ENCODE results near the gene TFF3.

Gene TFF3

GRCh38 chr21:42271065-42271464, 44.1 kb downstream of the TFF3 start:
- no peak overlapping the region for H3K4me3 ChIP-seq (ENCODE audit: low read depth, low read length)
- DNase-seq (ENCODE audit: low read depth) = no peak
- TF ChIP-seq, protein P1, sequence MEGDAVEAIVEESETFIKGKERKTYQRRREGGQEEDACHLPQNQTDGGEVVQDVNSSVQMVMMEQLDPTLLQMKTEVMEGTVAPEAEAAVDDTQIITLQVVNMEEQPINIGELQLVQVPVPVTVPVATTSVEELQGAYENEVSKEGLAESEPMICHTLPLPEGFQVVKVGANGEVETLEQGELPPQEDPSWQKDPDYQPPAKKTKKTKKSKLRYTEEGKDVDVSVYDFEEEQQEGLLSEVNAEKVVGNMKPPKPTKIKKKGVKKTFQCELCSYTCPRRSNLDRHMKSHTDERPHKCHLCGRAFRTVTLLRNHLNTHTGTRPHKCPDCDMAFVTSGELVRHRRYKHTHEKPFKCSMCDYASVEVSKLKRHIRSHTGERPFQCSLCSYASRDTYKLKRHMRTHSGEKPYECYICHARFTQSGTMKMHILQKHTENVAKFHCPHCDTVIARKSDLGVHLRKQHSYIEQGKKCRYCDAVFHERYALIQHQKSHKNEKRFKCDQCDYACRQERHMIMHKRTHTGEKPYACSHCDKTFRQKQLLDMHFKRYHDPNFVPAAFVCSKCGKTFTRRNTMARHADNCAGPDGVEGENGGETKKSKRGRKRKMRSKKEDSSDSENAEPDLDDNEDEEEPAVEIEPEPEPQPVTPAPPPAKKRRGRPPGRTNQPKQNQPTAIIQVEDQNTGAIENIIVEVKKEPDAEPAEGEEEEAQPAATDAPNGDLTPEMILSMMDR (IDR thresholded peaks at IDR 0.05; ENCODE audit: insufficient read depth, low read depth, low read length, missing control alignments) = no peak

GRCh38 chr21:42269386-42269785, 45.8 kb downstream of the TFF3 start:
- TF ChIP-seq, protein P1 (IDR thresholded peaks at IDR 0.05; ENCODE audit: insufficient read depth, low read depth, low read length, missing control alignments) = no peak
- no peak overlapping the region for H3K4me3 ChIP-seq (ENCODE audit: low read depth, low read length)
- no peak for DNase-seq (ENCODE audit: low read depth)

- TF ChIP-seq, protein P1 (IDR thresholded peaks at IDR 0.05; ENCODE audit: insufficient read depth, low read depth, low read length, missing control alignments) = no peak
- DNase-seq (ENCODE audit: low read depth) = no peak
- H3K4me3 ChIP-seq (ENCODE audit: low read depth, low read length) = no peak overlapping the region
These were observed 48.1 kb downstream of the TFF3 start for GRCh38 chr21:42266971-42267556.

DNA sequence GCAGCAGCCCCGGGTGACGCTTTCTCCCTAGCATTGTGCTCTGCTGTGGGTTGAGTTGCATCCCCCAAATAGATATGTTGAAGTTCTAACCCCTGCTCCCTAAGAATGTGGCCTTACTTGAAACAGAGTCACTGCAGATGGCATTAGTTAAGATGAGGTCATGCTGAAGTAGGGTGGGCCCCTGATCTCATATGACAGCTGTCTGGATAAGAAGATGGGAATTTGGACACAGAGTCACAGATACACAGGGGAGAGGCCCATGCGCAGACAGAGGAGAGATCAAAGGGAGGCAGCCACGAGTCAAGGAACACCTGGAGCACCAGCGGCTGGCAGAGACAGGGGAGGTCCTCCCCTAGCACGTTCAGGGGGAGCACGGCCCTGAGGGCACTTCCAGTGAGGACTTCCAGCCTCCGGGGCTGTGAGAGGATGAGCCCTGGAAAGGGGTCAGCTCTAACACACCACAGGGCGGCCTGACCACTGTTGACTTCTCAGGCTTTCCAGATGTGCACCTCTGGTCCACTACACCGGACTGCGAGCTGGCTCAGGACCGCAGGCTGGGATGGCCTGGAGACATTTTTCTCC, 49.9 kb downstream of the TFF3 start:
- no peak for DNase-seq (ENCODE audit: low read depth)
- H3K4me3 ChIP-seq (ENCODE audit: low read depth, low read length) = no peak overlapping the region
- TF ChIP-seq, protein P1 (IDR thresholded peaks at IDR 0.05; ENCODE audit: insufficient read depth, low read depth, low read length, missing control alignments) = no peak

GRCh38 chr21:42264245-42265195, 50.7 kb downstream of the TFF3 start:
- no peak overlapping the region for H3K4me3 ChIP-seq (ENCODE audit: low read depth, low read length)
- TF ChIP-seq, protein P1 (IDR thresholded peaks at IDR 0.05; ENCODE audit: insufficient read depth, low read depth, low read length, missing control alignments) = no peak
- DNase-seq (ENCODE audit: low read depth) = no peak

GRCh38 chr21:42263591-42264131, 51.5 kb downstream of the TFF3 start:
- DNase-seq (ENCODE audit: low read depth) = no peak
- TF ChIP-seq, protein P1 (IDR thresholded peaks at IDR 0.05; ENCODE audit: insufficient read depth, low read depth, low read length, missing control alignments) = no peak
- no peak overlapping the region for H3K4me3 ChIP-seq (ENCODE audit: low read depth, low read length)
